Glutamatergic neuron (in vitro differentiated cells): ENCODE data around the gene ADTRP. TPM values are rescaled to one million over a fixed set of nuclear protein-coding genes. Genes with fewer than 3 reads are reported as not detected.

Experiments used
- DNase-seq: peaks from one replicate; pipeline ENCODE4 v3.0.0; 2022
- H3K27ac Mint-ChIP-seq: one replicate; pipeline ENCODE4 v1.8.0; 2020; ENCODE audit warnings: mild to moderate bottlenecking, mixed read lengths, inconsistent platforms; ENCODE audit not compliant: unreplicated experiment
- H3K27me3 Mint-ChIP-seq: one replicate; pipeline ENCODE4 v1.8.0; 2020; ENCODE audit warnings: mild to moderate bottlenecking, moderate library complexity, mixed read lengths, inconsistent platforms; ENCODE audit not compliant: unreplicated experiment
- H3K36me3 Mint-ChIP-seq: one replicate; pipeline ENCODE4 v1.8.0; 2020; ENCODE audit warnings: mild to moderate bottlenecking, mixed read lengths, inconsistent platforms; ENCODE audit not compliant: unreplicated experiment
- H3K4me1 Mint-ChIP-seq: one replicate; pipeline ENCODE4 v1.8.0; 2020; ENCODE audit warnings: mild to moderate bottlenecking, low read depth, mixed read lengths, inconsistent platforms; ENCODE audit not compliant: unreplicated experiment
- H3K4me3 Mint-ChIP-seq: one replicate; pipeline ENCODE4 v1.8.0; 2020; ENCODE audit warnings: mild to moderate bottlenecking, mixed read lengths, inconsistent platforms; ENCODE audit not compliant: unreplicated experiment
- H3K9me3 Mint-ChIP-seq: one replicate; pipeline ENCODE4 v1.8.0; 2020; ENCODE audit warnings: mild to moderate bottlenecking, moderate library complexity, mixed read lengths, inconsistent platforms; ENCODE audit not compliant: unreplicated experiment
- long read RNA-seq: library from polyadenylated mRNA; unstranded; transcript quantifications from one replicate; pipeline ENCODE4 v2.0.0, GENCODE V29; 2020; ENCODE audit not compliant: unreplicated experiment
- total RNA-seq: library from RNA; stranded (reverse); fragmentation: NEBNext Ultra II Directional; extraction: Animal tissue kit (Norgen Biotek cat#: 25700); gene quantifications from one replicate; pipeline ENCODE4 v1.2.1, GENCODE V29; 2021; ENCODE audit not compliant: unreplicated experiment
- TF ChIP-seq, protein P1 (sequence below): fragments of 200-600 bp; sonication (generic); IDR thresholded peaks from one replicate; pipeline ENCODE4 v1.5.0; 2021; ENCODE audit not compliant: partially characterized antibody, unreplicated experiment

Gene ADTRP
- not detected for total RNA-seq
- long read RNA-seq: 0 reads

- DNase-seq: no peak
- Mint-ChIP-seq H3K9me3 (peaks cover 1% of the 10 kb centered on the region), H3K4me3 (no peak within 1 kb of the TSS), H3K4me1 (peaks cover 12% of the 10 kb centered on the region), H3K27me3 (no peaks in the 10 kb centered on the region), H3K36me3 (no peaks in the 10 kb centered on the region), H3K27ac (no peak within 1 kb of the TSS)
- TF ChIP-seq, protein P1, sequence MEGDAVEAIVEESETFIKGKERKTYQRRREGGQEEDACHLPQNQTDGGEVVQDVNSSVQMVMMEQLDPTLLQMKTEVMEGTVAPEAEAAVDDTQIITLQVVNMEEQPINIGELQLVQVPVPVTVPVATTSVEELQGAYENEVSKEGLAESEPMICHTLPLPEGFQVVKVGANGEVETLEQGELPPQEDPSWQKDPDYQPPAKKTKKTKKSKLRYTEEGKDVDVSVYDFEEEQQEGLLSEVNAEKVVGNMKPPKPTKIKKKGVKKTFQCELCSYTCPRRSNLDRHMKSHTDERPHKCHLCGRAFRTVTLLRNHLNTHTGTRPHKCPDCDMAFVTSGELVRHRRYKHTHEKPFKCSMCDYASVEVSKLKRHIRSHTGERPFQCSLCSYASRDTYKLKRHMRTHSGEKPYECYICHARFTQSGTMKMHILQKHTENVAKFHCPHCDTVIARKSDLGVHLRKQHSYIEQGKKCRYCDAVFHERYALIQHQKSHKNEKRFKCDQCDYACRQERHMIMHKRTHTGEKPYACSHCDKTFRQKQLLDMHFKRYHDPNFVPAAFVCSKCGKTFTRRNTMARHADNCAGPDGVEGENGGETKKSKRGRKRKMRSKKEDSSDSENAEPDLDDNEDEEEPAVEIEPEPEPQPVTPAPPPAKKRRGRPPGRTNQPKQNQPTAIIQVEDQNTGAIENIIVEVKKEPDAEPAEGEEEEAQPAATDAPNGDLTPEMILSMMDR: no peak
Observed at GRCh38 chr6:11778648-11779328, at the start of gene ADTRP. ADTRP (minus strand) TSS chr6:11778803; CDS start chr6:11778759, 44 bp downstream.

DNA sequence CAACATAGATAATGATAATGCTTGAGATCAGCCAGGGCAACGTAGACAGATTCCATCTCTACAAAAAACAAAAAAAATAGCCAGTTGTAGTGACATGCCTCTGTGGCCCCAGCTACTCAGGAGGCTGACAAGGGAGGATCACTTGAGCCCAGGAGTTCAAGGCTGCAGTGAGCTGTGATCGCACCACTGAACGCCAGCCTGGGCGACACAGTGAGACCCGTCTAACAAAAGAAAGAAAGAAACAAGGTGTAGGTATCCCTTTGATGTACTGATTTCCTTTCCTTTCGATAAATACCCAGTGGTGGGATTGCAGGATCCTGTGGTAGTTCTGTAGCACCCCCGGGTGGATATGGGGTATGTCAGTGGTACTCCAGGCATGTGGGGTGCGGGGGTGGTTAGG is 48.2 kb upstream of the ADTRP start:
- Mint-ChIP-seq H3K36me3 (no peaks in the 10 kb centered on the region), H3K27ac (no peak overlapping the region), H3K27me3 (peaks cover 1% of the 10 kb centered on the region), H3K9me3 (peaks cover 3% of the 10 kb centered on the region), H3K4me3 (no peak overlapping the region), H3K4me1 (no peaks in the 10 kb centered on the region)
- DNase-seq: no peak
- TF ChIP-seq, protein P1: no peak

DNA sequence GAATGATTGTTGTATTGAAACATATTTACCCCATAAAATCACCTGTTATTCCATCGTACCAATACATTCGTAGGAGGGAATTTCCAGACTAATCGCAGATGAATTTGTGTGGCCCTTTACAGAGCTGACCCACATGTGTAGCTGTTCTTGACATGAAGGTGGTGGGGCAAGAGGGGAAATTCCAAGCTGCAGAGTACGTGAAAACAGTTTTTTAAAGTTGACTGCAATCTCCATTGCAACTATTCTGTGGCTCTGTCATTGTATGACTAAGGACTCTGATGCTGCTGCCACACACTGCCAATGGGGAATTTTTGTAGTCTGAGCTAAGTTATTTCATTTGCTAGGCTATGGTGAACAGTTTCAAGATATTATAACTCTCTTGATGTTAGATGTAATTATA is 46.4 kb upstream of the ADTRP start:
- TF ChIP-seq, protein P1: no peak
- H3K27me3 Mint-ChIP-seq: peaks cover 1% of the 10 kb centered on the region
- H3K36me3 Mint-ChIP-seq: no peaks in the 10 kb centered on the region
- no peak overlapping the region for H3K27ac Mint-ChIP-seq
- H3K4me1 Mint-ChIP-seq: no peaks in the 10 kb centered on the region
- no peak overlapping the region for H3K4me3 Mint-ChIP-seq
- DNase-seq: no peak
- peaks cover 3% of the 10 kb centered on the region for H3K9me3 Mint-ChIP-seq

DNA sequence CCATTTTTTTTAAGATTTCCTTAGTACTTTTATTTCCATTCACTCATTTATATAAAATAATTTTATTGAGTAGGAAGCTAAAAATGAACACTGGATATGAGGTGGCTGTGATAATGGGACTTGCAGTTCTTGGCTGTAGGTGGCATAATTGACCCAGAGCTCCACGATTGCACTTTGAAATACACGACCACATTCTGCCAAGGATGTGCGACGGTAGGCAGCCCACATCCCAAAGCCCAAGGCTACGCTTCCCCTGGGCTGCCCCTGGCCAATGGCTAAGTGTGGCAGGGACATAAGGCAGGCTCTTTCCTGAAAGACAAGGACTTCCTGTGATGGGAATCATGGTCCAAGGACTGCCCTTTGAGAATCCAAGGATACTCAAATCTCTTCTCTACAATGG is 43.7 kb upstream of the ADTRP start:
- Mint-ChIP-seq H3K4me3 (no peak overlapping the region), H3K4me1 (no peaks in the 10 kb centered on the region), H3K27ac (no peak overlapping the region), H3K36me3 (no peaks in the 10 kb centered on the region), H3K9me3 (peaks cover under 1% of the 10 kb centered on the region), H3K27me3 (peaks cover under 1% of the 10 kb centered on the region)
- TF ChIP-seq, protein P1: no peak
- DNase-seq: no peak

DNA sequence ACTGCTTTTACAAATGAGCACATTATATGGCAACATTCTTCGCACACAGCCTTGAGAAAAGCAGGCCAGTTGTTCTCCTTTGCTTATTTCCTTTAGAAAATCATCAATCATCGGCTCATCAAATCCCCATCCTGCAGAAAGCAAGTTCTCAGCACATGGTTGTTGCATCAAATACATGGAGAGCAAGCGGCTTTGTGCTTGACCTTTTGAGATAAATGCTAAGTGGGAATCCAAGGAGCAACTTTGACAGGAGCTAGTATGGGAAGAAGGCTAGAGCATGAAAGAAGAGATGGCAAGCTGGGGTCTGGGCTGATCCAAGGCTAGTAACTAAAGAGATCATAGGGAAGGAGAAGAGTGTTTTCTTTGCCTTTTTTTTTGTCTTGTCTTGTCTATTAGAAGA is 43.2 kb upstream of the ADTRP start:
- Mint-ChIP-seq H3K4me1 (no peaks in the 10 kb centered on the region), H3K27ac (no peak overlapping the region), H3K4me3 (no peak overlapping the region), H3K36me3 (no peaks in the 10 kb centered on the region), H3K27me3 (no peaks in the 10 kb centered on the region), H3K9me3 (no peaks in the 10 kb centered on the region)
- no peak for DNase-seq
- TF ChIP-seq, protein P1: no peak
